GM12878 (cell line): ENCODE data around the gene SMAGP.

ENCODE experiments used
- BCLAF1 ChIP-seq: fragments of 450-650 bp; IDR thresholded peaks from 2 replicates; pipeline ENCODE4 v1.6.1; 2017; ENCODE audit warnings: antibody characterized with exemption, mild to moderate bottlenecking, moderate library complexity
- CBFB ChIP-seq: IDR thresholded peaks from 2 replicates; pipeline ENCODE4 v1.6.1; 2016; ENCODE audit warnings: antibody characterized with exemption, low read depth
- CTCF ChIP-seq, 3 experiments: IDR thresholded peaks in 2 of 3; conservative IDR thresholded peaks in 1 of 3; 2 replicates each; pipeline ENCODE4 v1.5.1; 2011; ENCODE audit warnings: low read depth in 3 of 3, low read length in 3 of 3, mild to moderate bottlenecking in 3 of 3, control low read depth in 2 of 3, moderate library complexity in 2 of 3, inconsistent platforms in 1 of 3, mixed read lengths in 1 of 3; ENCODE audit not compliant: control insufficient read depth in 2 of 3, insufficient read depth in 1 of 3; ENCODE audit errors: extremely low read depth in 1 of 3
- KDM1A ChIP-seq: fragments of 200-600 bp; sonication (generic); IDR thresholded peaks from 2 replicates; pipeline ENCODE4 v1.6.1; 2016; ENCODE audit warnings: borderline replicate concordance
- NFYB ChIP-seq: IDR thresholded peaks from 2 replicates; pipeline ENCODE4 v1.6.1; 2011; ENCODE audit warnings: low read depth, mild to moderate bottlenecking, low read length, improper control_type of control experiment, moderate library complexity; ENCODE audit not compliant: insufficient read depth
- PKNOX1 ChIP-seq: fragments of 450-650 bp; IDR thresholded peaks from 2 replicates; pipeline ENCODE4 v1.6.1; 2016; ENCODE audit warnings: mild to moderate bottlenecking
- POLR2AphosphoS5 ChIP-seq: IDR thresholded peaks from 2 replicates; pipeline ENCODE4 v1.6.1; 2011; ENCODE audit warnings: mild to moderate bottlenecking, low read length, inconsistent platforms
- RCOR1 ChIP-seq: conservative IDR thresholded peaks from 2 replicates; pipeline ENCODE4 v1.6.1; 2012; ENCODE audit warnings: low read depth, low read length, improper control_type of control experiment
- ZBTB33 ChIP-seq: fragments of 450-650 bp; IDR thresholded peaks from 2 replicates; pipeline ENCODE4 v1.6.1; 2017; ENCODE audit warnings: mild to moderate bottlenecking

GRCh38 chr12:51205350-51205749 is 64.9 kb downstream of the SMAGP start:
- no peak for TF ChIP-seq BCLAF1
- no peak for TF ChIP-seq POLR2AphosphoS5
- TF ChIP-seq KDM1A, result no peak
- no peak for TF ChIP-seq CTCF (IDR thresholded peaks at IDR 0.05 in 2 of 3, conservative IDR thresholded peaks at IDR 0.05 in 1 of 3; ENCODE audit: control insufficient read depth in 2 of 3, extremely low read depth in 1 of 3, insufficient read depth in 1 of 3, low read depth in 3 of 3, low read length in 3 of 3)
- TF ChIP-seq RCOR1, result no peak
- no peak for TF ChIP-seq ZBTB33
- no peak for TF ChIP-seq CBFB
- TF ChIP-seq NFYB, result no peak
- TF ChIP-seq PKNOX1, result no peak
